ENCODE data around the gene SLC25A25. TPM values are rescaled to one million over a fixed set of nuclear protein-coding genes. Genes with fewer than 3 reads are reported as not detected.

Gene SLC25A25
- total and polyA plus RNA-seq, 11 donors: 1.7 to 15.1 (median 6.7) TPM

DNA sequence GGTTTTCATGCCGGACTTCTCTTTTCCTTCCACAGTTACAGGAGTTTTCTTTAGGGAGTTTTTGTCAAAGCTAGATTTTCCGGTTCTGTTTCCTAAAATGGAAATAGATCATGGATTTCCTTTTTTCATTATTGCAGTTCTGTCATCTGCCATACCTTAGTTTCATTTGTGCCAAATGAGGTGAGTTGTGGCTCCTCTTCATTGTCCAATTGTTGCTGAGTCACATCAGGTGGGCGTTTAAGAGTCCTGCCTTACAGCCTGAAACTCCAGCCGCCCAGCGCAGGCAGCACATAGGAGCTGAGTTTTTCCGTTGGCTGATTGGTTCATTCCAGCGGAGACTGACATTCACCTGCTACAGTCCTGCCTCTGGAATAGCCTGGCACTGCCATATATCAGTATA, 14.1 kb downstream of the SLC25A25 start:
- Histone ChIP-seq H3K4me1 (peaks cover 0 to 58% (median 24%) of the 10 kb centered on the region in 12 donors), H3K27me3 (no peaks in the 10 kb centered on the region), H3K27ac (peak overlapping the region in 6 of 12 donors; percentile 12 to 69 (median 41)), H3K4me3 (no peak overlapping the region), H3K9me3 (no peaks in the 10 kb centered on the region), H3K36me3 (peaks cover 0 to 13% (median 0%) of the 10 kb centered on the region in 9 donors)
- ATAC-seq: no peak
- WGBS, 4 donors: 62 to 69% (median 65%) methylated on average over 7 of the region's 7 CpGs
- DNase-seq: no peak
- TF ChIP-seq, protein P1, sequence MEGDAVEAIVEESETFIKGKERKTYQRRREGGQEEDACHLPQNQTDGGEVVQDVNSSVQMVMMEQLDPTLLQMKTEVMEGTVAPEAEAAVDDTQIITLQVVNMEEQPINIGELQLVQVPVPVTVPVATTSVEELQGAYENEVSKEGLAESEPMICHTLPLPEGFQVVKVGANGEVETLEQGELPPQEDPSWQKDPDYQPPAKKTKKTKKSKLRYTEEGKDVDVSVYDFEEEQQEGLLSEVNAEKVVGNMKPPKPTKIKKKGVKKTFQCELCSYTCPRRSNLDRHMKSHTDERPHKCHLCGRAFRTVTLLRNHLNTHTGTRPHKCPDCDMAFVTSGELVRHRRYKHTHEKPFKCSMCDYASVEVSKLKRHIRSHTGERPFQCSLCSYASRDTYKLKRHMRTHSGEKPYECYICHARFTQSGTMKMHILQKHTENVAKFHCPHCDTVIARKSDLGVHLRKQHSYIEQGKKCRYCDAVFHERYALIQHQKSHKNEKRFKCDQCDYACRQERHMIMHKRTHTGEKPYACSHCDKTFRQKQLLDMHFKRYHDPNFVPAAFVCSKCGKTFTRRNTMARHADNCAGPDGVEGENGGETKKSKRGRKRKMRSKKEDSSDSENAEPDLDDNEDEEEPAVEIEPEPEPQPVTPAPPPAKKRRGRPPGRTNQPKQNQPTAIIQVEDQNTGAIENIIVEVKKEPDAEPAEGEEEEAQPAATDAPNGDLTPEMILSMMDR (IDR thresholded peaks at IDR 0.05): no peak
- no peak for TF ChIP-seq POLR2A (IDR thresholded peaks at IDR 0.05)
- intact Hi-C loops (cut with DNase I): loop anchor here in 1 of 10 donors (5.0 kb wide), 1 partner anchor 35 kb away; no protein-coding TSS in a partner anchor

DNA sequence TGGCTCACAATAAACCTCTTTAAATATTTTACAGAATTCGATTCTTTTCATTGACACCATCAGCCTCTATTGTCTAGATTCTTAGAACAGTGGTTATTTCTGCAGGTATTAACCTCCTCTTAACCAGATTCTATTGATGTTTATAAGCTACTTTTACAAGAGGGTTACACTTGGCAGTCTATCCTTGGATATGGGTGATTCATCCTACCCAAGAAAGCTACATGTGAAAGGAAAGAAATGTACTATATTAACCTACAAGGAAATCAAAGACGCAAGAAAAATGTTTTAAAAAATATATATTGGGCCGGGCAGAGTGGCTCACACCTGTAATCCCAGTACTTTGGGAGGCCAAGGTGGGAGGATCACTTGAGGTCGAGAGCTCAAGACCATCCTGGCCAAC, 16.7 kb downstream of the SLC25A25 start:
- H3K4me1 ChIP-seq: peaks cover 0 to 43% (median 9%) of the 10 kb centered on the region in 12 donors
- no peak for DNase-seq
- no peak overlapping the region for H3K27ac ChIP-seq
- ATAC-seq: no peak
- H3K36me3 ChIP-seq: peaks cover 0 to 13% (median 0%) of the 10 kb centered on the region in 9 donors
- TF ChIP-seq, protein P1 (IDR thresholded peaks at IDR 0.05): no peak
- TF ChIP-seq POLR2A (IDR thresholded peaks at IDR 0.05): no peak
- no peaks in the 10 kb centered on the region for H3K9me3 ChIP-seq
- intact Hi-C loops (cut with DNase I): loop anchor here in 1 of 10 donors (5.0 kb wide), 1 partner anchor 33 kb away; no protein-coding TSS in a partner anchor
- no peak overlapping the region for H3K4me3 ChIP-seq
- 89 to 98% (median 96%) methylated on average over 4 of the region's 4 CpGs for whole genome bisulfite sequencing, 4 donors
- H3K27me3 ChIP-seq: no peaks in the 10 kb centered on the region

DNA sequence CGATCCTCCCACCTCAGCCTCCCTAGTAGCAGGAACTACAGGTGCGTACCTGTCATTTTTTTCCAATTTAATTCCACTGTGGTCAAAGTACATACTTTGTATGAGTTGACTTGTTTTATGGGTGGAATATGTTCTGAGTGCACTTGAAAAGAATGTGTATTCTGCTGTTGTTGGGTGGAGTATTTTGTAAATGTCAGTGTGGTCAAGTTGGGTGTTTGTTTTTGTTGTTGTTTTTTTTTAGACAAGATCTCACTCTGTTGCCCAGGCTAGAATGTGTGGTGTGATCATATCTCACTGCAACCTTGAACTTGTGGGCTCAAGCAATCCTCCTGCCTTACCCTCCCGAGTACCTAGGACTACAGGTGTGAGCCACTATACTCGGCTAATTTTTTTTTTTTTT, 17.9 kb downstream of the SLC25A25 start:
- DNase-seq (no peak), ATAC-seq (no peak)
- 94 to 98% (median 96%) methylated on average over 4 of the region's 4 CpGs for WGBS, 4 donors
- Histone ChIP-seq H3K9me3 (no peaks in the 10 kb centered on the region), H3K4me3 (no peak overlapping the region), H3K27me3 (no peaks in the 10 kb centered on the region), H3K36me3 (peaks cover 0 to 13% (median 0%) of the 10 kb centered on the region in 9 donors), H3K4me1 (peaks cover 0 to 38% (median 10%) of the 10 kb centered on the region in 12 donors), H3K27ac (no peak overlapping the region)
- intact Hi-C loops (cut with DNase I): no loop called here
- TF ChIP-seq, protein P1 (IDR thresholded peaks at IDR 0.05): no peak
- no peak for TF ChIP-seq POLR2A (IDR thresholded peaks at IDR 0.05)

DNA sequence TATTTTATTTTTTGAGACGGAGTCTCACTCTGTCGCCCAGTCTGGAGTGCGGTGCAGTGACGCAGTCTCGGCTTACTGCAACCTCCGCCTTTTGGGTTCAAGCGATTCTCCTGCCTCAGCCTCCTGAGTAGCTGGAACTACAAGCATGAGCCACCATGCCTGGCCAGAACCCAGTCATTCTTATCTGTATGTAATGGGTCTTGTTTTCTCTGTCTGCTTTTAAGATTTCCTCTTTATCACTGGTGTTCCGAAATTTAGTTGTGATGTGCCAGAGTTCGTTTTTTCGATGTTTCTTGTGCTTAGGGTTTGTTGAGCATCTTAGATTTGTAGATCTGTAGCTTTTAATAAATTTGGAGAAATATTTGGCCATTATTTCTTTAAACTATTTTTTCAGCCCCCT, 19.2 kb downstream of the SLC25A25 start:
- peaks cover 0 to 13% (median 0%) of the 10 kb centered on the region in 9 donors for H3K36me3 ChIP-seq
- no peaks in the 10 kb centered on the region for H3K27me3 ChIP-seq
- ATAC-seq: no peak
- no peak overlapping the region for H3K4me3 ChIP-seq
- H3K27ac ChIP-seq: no peak overlapping the region
- TF ChIP-seq POLR2A (IDR thresholded peaks at IDR 0.05): no peak
- TF ChIP-seq, protein P1 (IDR thresholded peaks at IDR 0.05): no peak
- peaks cover 0 to 38% (median 15%) of the 10 kb centered on the region in 12 donors for H3K4me1 ChIP-seq
- no peaks in the 10 kb centered on the region for H3K9me3 ChIP-seq
- peak in 1 of 5 donors; percentile 10 for DNase-seq
- intact Hi-C loops (cut with DNase I): no loop called here
- 76 to 86% (median 81%) methylated on average over 10 of the region's 10 CpGs for WGBS, 4 donors
